ENCODE data around the gene PEX10.

- TF ChIP-seq POLR2A (IDR thresholded peaks at IDR 0.05) = no peak
- no peak for TF ChIP-seq CTCF (IDR thresholded peaks at IDR 0.05)
These were observed 36.5 kb downstream of the PEX10 start for GRCh38 chr1:2375923-2376260.
